DND-41 (cell line): ENCODE data around the gene TAF5.

Experiments
- ATAC-seq: fragments of 200-7000 bp; cut with Tn5 transposase; 3 replicates; pipeline ENCODE4 v1.9.1; 2021; ENCODE audit warnings: low read depth; ENCODE audit not compliant: insufficient read depth
- DNase-seq: peaks from one replicate; pipeline ENCODE4 v3.0.0-alpha.2; 2020
- H2AFZ ChIP-seq: 2 replicates; pipeline ENCODE4 v1.6.0; 2012; ENCODE audit warnings: low read depth, low read length
- H3K27ac ChIP-seq: 2 replicates; pipeline ENCODE4 v1.5.1; 2012; ENCODE audit warnings: low read length, inconsistent platforms
- H3K27me3 ChIP-seq: fragments of 200-600 bp; sonication (generic); 2 replicates; pipeline ENCODE4 v1.6.0; 2012; ENCODE audit warnings: low read length, mild to moderate bottlenecking, inconsistent platforms; ENCODE audit not compliant: insufficient read depth, poor library complexity
- H3K36me3 ChIP-seq: 2 replicates; pipeline ENCODE4 v1.5.1; 2012; ENCODE audit warnings: low read length, inconsistent platforms; ENCODE audit not compliant: insufficient read depth
- H3K4me1 ChIP-seq: 2 replicates; pipeline ENCODE4 v1.5.1; 2012; ENCODE audit warnings: mild to moderate bottlenecking, low read length; ENCODE audit not compliant: insufficient read depth
- H3K4me2 ChIP-seq: 2 replicates; pipeline ENCODE4 v1.6.0; 2012; ENCODE audit warnings: mild to moderate bottlenecking, moderate library complexity, low read length, inconsistent platforms; ENCODE audit not compliant: insufficient read depth
- H3K4me3 ChIP-seq, 2 experiments: fragments of 200-600 bp in 1 of 2; shearing (Covaris generic) in 1 of 2; 2 replicates each; pipeline ENCODE4 v1.5.1; 2012 to 2016; ENCODE audit warnings: inconsistent platforms in 2 of 2, low read length in 2 of 2, mild to moderate bottlenecking in 2 of 2, low read depth in 1 of 2, moderate library complexity in 1 of 2
- H3K79me2 ChIP-seq: 2 replicates; pipeline ENCODE4 v1.6.0; 2012; ENCODE audit warnings: low read length, inconsistent platforms; ENCODE audit not compliant: insufficient read depth
- H3K9ac ChIP-seq: 2 replicates; pipeline ENCODE4 v1.6.0; 2012; ENCODE audit warnings: low read depth, mild to moderate bottlenecking, inconsistent platforms, low read length, moderate library complexity
- H3K9me3 ChIP-seq: 2 replicates; pipeline ENCODE4 v1.5.1; 2012; ENCODE audit warnings: low read length, moderate library complexity, mild to moderate bottlenecking, inconsistent platforms; ENCODE audit not compliant: insufficient read depth, severe bottlenecking
- H4K20me1 ChIP-seq: 2 replicates; pipeline ENCODE4 v1.6.0; 2012; ENCODE audit warnings: low read length; ENCODE audit not compliant: insufficient read depth
- CTCF ChIP-seq: IDR thresholded peaks from 2 replicates; pipeline ENCODE4 v1.5.1; 2012; ENCODE audit warnings: borderline replicate concordance, low read length, moderate library complexity, mild to moderate bottlenecking; ENCODE audit not compliant: poor library complexity, severe bottlenecking; ENCODE audit errors: extremely low read depth
- EZH2 ChIP-seq: IDR thresholded peaks from 3 replicates; pipeline ENCODE4 v1.6.1; 2012; ENCODE audit warnings: borderline replicate concordance, low read depth, mild to moderate bottlenecking, moderate library complexity, low read length, inconsistent platforms; ENCODE audit not compliant: severe bottlenecking

TAF5 gene

GRCh38 chr10:103429647-103430046 lies 61.9 kb downstream of the TAF5 start:
- Histone ChIP-seq H3K4me2 (no peak overlapping the region), H3K9ac (no peak overlapping the region), H2AFZ (no peak overlapping the region), H3K27me3 (no peaks in the 10 kb centered on the region), H3K36me3 (peaks cover 87% of the 10 kb centered on the region), H3K79me2 (no peaks in the 10 kb centered on the region), H3K9me3 (no peaks in the 10 kb centered on the region), H3K4me1 (peaks cover 21% of the 10 kb centered on the region), H4K20me1 (peaks cover 3% of the 10 kb centered on the region; the same call in 1 of the 2 replicates), H3K27ac (no peak overlapping the region), H3K4me3 (no peak overlapping the region)
- no peak for TF ChIP-seq CTCF
- TF ChIP-seq EZH2 = no peak
- ATAC-seq (no peak), DNase-seq (no peak)

- DNase-seq (no peak), ATAC-seq (no peak)
- Histone ChIP-seq H3K4me3 (no peak overlapping the region), H3K4me2 (no peak overlapping the region), H3K27ac (no peak overlapping the region), H3K79me2 (0 out of 2 replicates have a peak, but pooled peaks cover 1% of the 10 kb centered on the region), H3K36me3 (peaks cover 86% of the 10 kb centered on the region), H4K20me1 (peaks cover 3% of the 10 kb centered on the region; the same call in 1 of the 2 replicates), H3K27me3 (no peaks in the 10 kb centered on the region), H3K4me1 (peaks cover 21% of the 10 kb centered on the region), H3K9me3 (no peaks in the 10 kb centered on the region), H3K9ac (no peak overlapping the region), H2AFZ (no peak overlapping the region)
- no peak for TF ChIP-seq EZH2
- no peak for TF ChIP-seq CTCF
Measured at GRCh38 chr10:103431902-103432301, 64.1 kb downstream of the TAF5 start.

GRCh38 chr10:103433858-103434257 lies 66.1 kb downstream of the TAF5 start:
- no peaks in the 10 kb centered on the region for H3K27me3 ChIP-seq
- H3K4me2 ChIP-seq = no peak overlapping the region
- H3K4me1 ChIP-seq = peaks cover 17% of the 10 kb centered on the region
- no peak overlapping the region for H2AFZ ChIP-seq
- H4K20me1 ChIP-seq = peaks cover 8% of the 10 kb centered on the region; the same call in 1 of the 2 replicates
- H3K9me3 ChIP-seq = no peaks in the 10 kb centered on the region
- H3K79me2 ChIP-seq = 0 out of 2 replicates have a peak, but pooled peaks cover 1% of the 10 kb centered on the region
- H3K27ac ChIP-seq = no peak overlapping the region
- DNase-seq (no peak), ATAC-seq (no peak)
- no peak overlapping the region for H3K4me3 ChIP-seq
- no peak overlapping the region for H3K9ac ChIP-seq
- H3K36me3 ChIP-seq = peaks cover 87% of the 10 kb centered on the region
- TF ChIP-seq CTCF (no peak), EZH2 (no peak)
